SK-N-MC (cell line): ENCODE data around the gene TUBA3C.
"Not testable (repeated sequence)": the region's sequence is repeated elsewhere in the genome, so short reads cannot be mapped to it uniquely, and the experiment has no call there.

Experiments
- FOXP2 ChIP-seq: optimal IDR thresholded peaks from 2 replicates; pipeline ENCODE3; 2011; ENCODE audit warnings: mild to moderate bottlenecking, moderate library complexity; ENCODE audit not compliant: insufficient read depth; ENCODE audit errors: extremely low read length, control extremely low read depth
- POLR2AphosphoS5 ChIP-seq: IDR thresholded peaks from 2 replicates; pipeline ENCODE4 v1.6.1; 2012; ENCODE audit warnings: mild to moderate bottlenecking, low read depth, low read length, borderline replicate concordance

- not testable (repeated sequence) for TF ChIP-seq POLR2AphosphoS5, FOXP2
Observed at GRCh38 chr13:19207413-19207812, 25.8 kb upstream of the TUBA3C start.
